Nephron progenitor cell (in vitro differentiated cells): ENCODE measurements around the gene ITSN1.

Source experiments
- DNase-seq: peaks from one replicate; pipeline ENCODE4 v3.0.0; 2021
- H3K27ac Mint-ChIP-seq: 2 replicates; pipeline ENCODE4 v1.8.0; 2021; ENCODE audit warnings: mild to moderate bottlenecking, moderate library complexity, mixed read lengths
- H3K27me3 Mint-ChIP-seq: 2 replicates; pipeline ENCODE4 v1.8.0; 2021; ENCODE audit warnings: mild to moderate bottlenecking, low read depth, mixed read lengths; ENCODE audit not compliant: poor library complexity
- H3K36me3 Mint-ChIP-seq: 2 replicates; pipeline ENCODE4 v1.8.0; 2021; ENCODE audit warnings: low read depth, mixed read lengths
- H3K4me1 Mint-ChIP-seq: 2 replicates; pipeline ENCODE4 v1.8.0; 2021; ENCODE audit warnings: mixed read lengths
- H3K4me3 Mint-ChIP-seq: 2 replicates; pipeline ENCODE4 v1.8.0; 2021; ENCODE audit warnings: mild to moderate bottlenecking, moderate library complexity, mixed read lengths
- H3K9me3 Mint-ChIP-seq: 2 replicates; pipeline ENCODE4 v1.8.0; 2021; ENCODE audit warnings: mild to moderate bottlenecking, moderate library complexity, mixed read lengths
- TF ChIP-seq, protein P1 (sequence below): fragments of 200-600 bp; sonication (generic); IDR thresholded peaks from 2 replicates; pipeline ENCODE4 v1.5.0; 2021; ENCODE audit warnings: antibody characterized with exemption

ITSN1 gene

GRCh38 chr21:33885172-33885514, 242.8 kb downstream of the ITSN1 start:
- no peaks in the 10 kb centered on the region for H3K36me3 Mint-ChIP-seq
- TF ChIP-seq, protein P1, sequence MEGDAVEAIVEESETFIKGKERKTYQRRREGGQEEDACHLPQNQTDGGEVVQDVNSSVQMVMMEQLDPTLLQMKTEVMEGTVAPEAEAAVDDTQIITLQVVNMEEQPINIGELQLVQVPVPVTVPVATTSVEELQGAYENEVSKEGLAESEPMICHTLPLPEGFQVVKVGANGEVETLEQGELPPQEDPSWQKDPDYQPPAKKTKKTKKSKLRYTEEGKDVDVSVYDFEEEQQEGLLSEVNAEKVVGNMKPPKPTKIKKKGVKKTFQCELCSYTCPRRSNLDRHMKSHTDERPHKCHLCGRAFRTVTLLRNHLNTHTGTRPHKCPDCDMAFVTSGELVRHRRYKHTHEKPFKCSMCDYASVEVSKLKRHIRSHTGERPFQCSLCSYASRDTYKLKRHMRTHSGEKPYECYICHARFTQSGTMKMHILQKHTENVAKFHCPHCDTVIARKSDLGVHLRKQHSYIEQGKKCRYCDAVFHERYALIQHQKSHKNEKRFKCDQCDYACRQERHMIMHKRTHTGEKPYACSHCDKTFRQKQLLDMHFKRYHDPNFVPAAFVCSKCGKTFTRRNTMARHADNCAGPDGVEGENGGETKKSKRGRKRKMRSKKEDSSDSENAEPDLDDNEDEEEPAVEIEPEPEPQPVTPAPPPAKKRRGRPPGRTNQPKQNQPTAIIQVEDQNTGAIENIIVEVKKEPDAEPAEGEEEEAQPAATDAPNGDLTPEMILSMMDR, result no peak
- no peaks in the 10 kb centered on the region for H3K27me3 Mint-ChIP-seq

GRCh38 chr21:33886321-33886720, 244.0 kb downstream of the ITSN1 start:
- TF ChIP-seq, protein P1, result no peak
- Mint-ChIP-seq H3K4me1 (peaks cover 31% of the 10 kb centered on the region), H3K4me3 (no peak overlapping the region), H3K27ac (no peak overlapping the region), H3K9me3 (no peaks in the 10 kb centered on the region), H3K27me3 (no peaks in the 10 kb centered on the region), H3K36me3 (no peaks in the 10 kb centered on the region)
- DNase-seq, result no peak

More at GRCh38 chr21:33885172-33885514, 242.8 kb downstream of the ITSN1 start:
- no peak for DNase-seq
- Mint-ChIP-seq H3K9me3 (no peaks in the 10 kb centered on the region), H3K4me1 (peaks cover 31% of the 10 kb centered on the region), H3K4me3 (no peak overlapping the region), H3K27ac (no peak overlapping the region)

GRCh38 chr21:33890187-33890586, 247.9 kb downstream of the ITSN1 start:
- Mint-ChIP-seq H3K27ac (no peak overlapping the region), H3K27me3 (peaks cover 5% of the 10 kb centered on the region), H3K4me3 (no peak overlapping the region), H3K36me3 (no peaks in the 10 kb centered on the region), H3K4me1 (peaks cover 27% of the 10 kb centered on the region), H3K9me3 (no peaks in the 10 kb centered on the region)
- no peak for DNase-seq
- TF ChIP-seq, protein P1, result no peak

DNA sequence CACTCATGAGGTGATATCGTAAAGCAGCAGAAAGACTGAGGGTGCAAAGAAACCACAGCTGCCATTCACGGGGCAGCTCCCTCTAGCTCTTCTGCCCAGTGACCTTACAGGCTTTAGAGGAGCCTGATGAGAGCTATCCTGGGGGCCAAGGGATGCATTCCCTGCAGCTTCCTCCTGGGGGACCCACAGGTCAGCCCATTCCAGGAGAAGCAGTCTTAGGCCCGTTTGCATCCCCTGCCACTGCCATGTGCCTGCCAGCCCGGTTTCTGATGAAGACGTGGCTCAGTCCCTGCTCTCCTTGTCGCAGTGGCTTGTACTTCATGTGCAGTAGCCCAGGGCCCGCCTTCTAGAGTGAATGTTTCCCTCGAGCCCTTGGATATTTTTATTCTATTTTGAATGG, 250.6 kb downstream of the ITSN1 start:
- TF ChIP-seq, protein P1, result peak; percentile 12
- H3K27ac Mint-ChIP-seq, result no peak overlapping the region
- peaks cover 6% of the 10 kb centered on the region for H3K27me3 Mint-ChIP-seq
- H3K9me3 Mint-ChIP-seq, result no peaks in the 10 kb centered on the region
- no peaks in the 10 kb centered on the region for H3K36me3 Mint-ChIP-seq
- peaks cover 45% of the 10 kb centered on the region for H3K4me1 Mint-ChIP-seq
- H3K4me3 Mint-ChIP-seq, result no peak overlapping the region
- peak; percentile 24 for DNase-seq

- H3K36me3 Mint-ChIP-seq, result no peaks in the 10 kb centered on the region
- no peak overlapping the region for H3K27ac Mint-ChIP-seq
- TF ChIP-seq, protein P1, result no peak
- no peak for DNase-seq
- H3K27me3 Mint-ChIP-seq, result peaks cover 6% of the 10 kb centered on the region
- peaks cover 45% of the 10 kb centered on the region for H3K4me1 Mint-ChIP-seq
- H3K4me3 Mint-ChIP-seq, result no peak overlapping the region
- H3K9me3 Mint-ChIP-seq, result no peaks in the 10 kb centered on the region
These were observed 251.6 kb downstream of the ITSN1 start for GRCh38 chr21:33893917-33894316.

DNA sequence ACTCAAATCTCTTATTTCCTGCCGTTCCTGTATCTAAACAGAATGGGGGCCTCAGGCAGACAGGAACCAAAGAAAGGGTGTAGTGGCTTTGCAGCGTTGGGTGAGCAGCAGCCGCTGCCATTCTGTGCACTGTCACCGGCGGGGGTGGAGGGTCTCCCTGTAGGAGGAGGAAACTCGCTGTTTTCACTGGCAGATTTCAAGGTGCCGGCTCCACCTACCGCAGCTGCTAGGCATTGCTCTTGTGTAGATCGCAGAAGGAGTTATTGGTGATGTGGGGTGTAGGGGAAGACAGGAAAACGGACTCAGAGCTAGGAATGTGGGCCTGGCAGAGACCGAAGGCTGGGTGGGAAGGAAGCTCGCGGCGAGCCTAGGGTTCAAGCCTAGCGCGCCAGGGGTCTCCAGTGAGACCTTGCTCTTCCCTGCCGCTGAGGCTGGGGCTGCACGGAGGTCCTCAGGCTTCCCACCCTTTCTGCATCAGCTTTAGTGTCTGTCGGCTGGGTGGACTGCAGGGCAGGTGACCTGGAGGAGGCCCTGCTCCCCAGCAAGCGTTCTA, 252.5 kb downstream of the ITSN1 start:
- DNase-seq, result peak; percentile 81
- TF ChIP-seq, protein P1, result peak; percentile 41
- Mint-ChIP-seq H3K27ac (no peak overlapping the region), H3K4me1 (peaks cover 45% of the 10 kb centered on the region), H3K27me3 (peaks cover 6% of the 10 kb centered on the region), H3K4me3 (peak overlapping the region; percentile 66), H3K9me3 (no peaks in the 10 kb centered on the region), H3K36me3 (peaks cover 3% of the 10 kb centered on the region)
